D721Med (cell line): ENCODE results near the gene GJA8.
A peak's percentile ranks its signal among the peaks of the same experiment; 100 is the strongest.
"Not testable (repeated sequence)": the region's sequence is repeated elsewhere in the genome, so short reads cannot be mapped to it uniquely, and the experiment has no call there.

Experiments
- DNase-seq: peaks from one replicate; pipeline ENCODE4 v3.0.0; 2011; ENCODE audit warnings: low spot score; ENCODE audit not compliant: insufficient read length
- FAIRE-seq: peaks from 2 replicates; lab custom pipeline; 2011; peaks lifted over from hg19 to GRCh38; lab: Jason Lieb, UNC
- CTCF ChIP-seq: IDR thresholded peaks from 2 replicates; pipeline ENCODE4 v1.5.1; 2012; ENCODE audit warnings: mild to moderate bottlenecking, control low read depth; ENCODE audit not compliant: insufficient read depth; ENCODE audit errors: missing control alignments

Gene GJA8

GRCh38 chr1:147902253-147902845 lies at the start of gene GJA8:
Gene GJA8 (plus strand): TSS chr1:147902795. CDS start chr1:147907956, 5,161 bp downstream.
- TF ChIP-seq CTCF, result no peak
- no peak for FAIRE-seq
- DNase-seq, result no peak

DNA sequence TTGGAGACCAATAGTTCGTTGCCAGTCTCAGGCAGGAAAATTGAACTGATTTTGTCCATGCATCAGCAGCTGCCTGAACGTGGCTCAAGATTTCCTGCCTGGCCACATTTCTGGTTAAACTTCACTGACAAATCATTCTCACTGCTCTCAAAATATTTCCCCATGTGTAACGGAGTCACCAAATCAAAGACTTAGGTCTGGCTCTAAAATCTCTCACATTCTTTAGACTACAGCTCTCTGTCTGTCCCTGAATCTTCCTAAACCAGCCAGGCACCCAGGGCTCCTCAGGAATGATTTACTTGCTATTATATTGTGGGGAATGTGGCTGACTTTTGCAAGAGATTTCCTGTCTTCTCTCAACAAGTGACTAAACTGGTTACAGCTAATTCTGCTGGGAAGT lies 49.2 kb upstream of the GJA8 start:
- FAIRE-seq (no peak), DNase-seq (no peak)
- no peak for TF ChIP-seq CTCF

DNA sequence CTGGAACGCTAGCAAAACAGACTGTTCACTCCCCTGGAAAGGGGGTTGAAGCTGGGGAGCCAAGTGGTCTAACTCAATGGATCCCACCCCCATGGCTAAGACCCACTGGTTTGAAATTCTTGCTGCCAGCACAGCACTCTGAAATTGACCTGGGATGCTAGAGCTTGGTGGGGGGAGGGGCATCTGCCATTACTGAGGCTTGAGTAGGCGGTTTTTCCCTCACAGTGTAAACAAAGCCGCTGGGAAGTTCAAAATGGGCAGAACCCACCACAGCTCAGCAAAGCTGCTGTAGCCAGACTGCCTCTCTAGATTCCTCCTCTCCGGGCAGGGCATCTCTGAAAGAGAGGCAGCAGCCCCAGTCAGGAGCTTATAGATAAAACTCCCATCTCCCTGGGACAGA lies 47.6 kb upstream of the GJA8 start:
- not testable (repeated sequence) for DNase-seq, FAIRE-seq

- not testable (repeated sequence) for FAIRE-seq, DNase-seq
Measured at GRCh38 chr1:147855996-147856395, 46.6 kb upstream of the GJA8 start.

DNA sequence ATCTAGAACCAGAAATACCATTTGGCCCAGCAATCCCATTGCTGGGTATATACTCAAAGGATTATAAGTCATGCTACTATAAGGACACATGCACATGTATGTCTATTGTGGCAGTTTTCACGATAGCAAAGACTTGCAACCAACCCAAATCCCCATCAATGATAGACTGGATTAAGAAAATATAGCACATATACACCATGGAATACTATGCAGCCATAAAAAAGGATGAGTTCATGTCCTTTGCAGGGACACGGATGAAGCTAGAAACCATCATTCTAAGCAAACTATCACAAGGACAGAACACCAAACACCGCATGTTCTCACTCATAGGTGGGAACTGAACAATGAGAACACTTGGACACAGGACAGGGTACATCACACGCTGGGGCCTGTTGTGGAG lies 35.4 kb upstream of the GJA8 start:
- not testable (repeated sequence) for FAIRE-seq, DNase-seq

DNA sequence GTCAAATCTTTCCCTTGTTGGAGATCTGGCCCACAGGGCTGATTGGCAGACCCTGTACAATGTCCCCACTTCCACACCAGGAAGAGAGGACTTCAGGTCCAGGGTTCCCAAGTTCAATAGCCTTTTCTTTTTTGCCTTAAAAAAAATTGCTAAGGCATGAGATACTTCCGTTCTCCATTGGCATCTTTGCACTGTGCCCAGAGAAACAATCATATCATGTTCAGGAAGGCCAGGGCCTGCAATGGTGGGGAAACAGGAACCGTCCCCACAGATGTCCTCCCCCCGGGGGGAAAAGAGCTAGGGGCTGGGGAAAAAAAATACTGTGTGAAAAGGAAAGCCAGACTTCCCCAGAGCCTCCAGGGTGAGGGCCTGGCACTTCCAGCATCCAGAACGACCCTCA lies 24.6 kb upstream of the GJA8 start:
- no peak for TF ChIP-seq CTCF
- no peak for DNase-seq
- no peak for FAIRE-seq

GRCh38 chr1:147879911-147880310 lies 22.7 kb upstream of the GJA8 start:
- DNase-seq, result no peak
- TF ChIP-seq CTCF, result no peak
- FAIRE-seq, result no peak

GRCh38 chr1:147882535-147882934 lies 20.1 kb upstream of the GJA8 start:
- DNase-seq (no peak), FAIRE-seq (no peak)
- no peak for TF ChIP-seq CTCF

DNA sequence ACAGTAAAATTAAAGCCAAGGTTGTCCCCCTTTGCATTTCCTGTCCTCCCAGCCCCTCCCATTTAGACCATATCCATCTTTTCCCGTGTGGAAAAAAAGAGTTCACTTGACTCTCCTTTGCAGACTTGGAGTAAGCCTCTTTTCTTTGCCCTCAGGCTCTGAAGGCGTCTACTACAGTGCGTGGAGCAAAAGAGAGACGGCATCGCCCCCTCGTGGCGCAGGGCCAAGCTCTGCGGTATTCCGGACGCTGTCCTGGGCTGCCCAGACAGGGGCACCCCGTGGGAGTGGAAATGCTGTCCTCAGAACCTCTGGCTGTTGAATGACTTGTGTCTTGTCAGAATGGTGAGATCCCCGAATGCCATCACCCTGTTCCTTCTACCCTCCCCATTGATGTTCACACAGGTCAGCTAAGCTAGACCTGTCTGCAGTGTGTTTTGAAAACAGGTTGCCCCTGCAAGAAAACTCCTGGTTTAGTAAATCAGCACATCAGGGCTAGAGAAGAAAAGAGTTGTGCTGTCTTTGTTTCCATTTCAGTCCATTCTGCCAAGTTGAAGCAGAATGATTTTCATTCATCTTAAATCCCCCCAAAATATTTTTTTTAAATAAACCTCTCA lies 12.3 kb upstream of the GJA8 start:
- peak; percentile 98 for TF ChIP-seq CTCF
- FAIRE-seq (peak; percentile 44), DNase-seq (peak; percentile 44)
